ENCODE results near the gene ATP1A1. TPM values are rescaled to one million over a fixed set of nuclear protein-coding genes. Genes with fewer than 3 reads are reported as not detected.

Gene ATP1A1
- total and polyA plus RNA-seq, 2 experiments from 2014 or later: 117 to 202 TPM

DNA sequence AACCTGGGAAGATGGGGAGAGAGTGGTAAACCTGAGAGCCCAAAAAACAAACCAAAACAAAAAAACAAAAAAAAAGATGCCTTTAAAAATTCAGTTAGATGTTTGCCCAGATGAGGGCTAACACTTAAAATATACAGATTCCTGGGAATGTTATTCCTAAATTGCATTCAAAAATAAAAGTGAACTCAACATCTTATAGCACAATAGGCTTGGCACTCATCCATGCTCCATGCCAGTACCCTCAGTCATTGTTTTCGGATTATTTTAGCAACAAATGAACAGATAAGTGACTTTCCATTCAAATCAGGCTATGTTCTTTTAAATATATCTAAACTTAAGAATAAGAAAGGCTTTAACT lies 3.7 kb downstream of the ATP1A1 start:
- DNase-seq (ENCODE audit: low spot score): no peak
- TF ChIP-seq EZH2 (IDR thresholded peaks at IDR 0.05; ENCODE audit: low read depth, unreplicated experiment) (no peak), ZNF114 (CRISPR knock-in tag; IDR thresholded peaks at IDR 0.05) (no peak), STAT1 (IDR thresholded peaks at IDR 0.05; ENCODE audit: unreplicated experiment) (no peak), CREB1 (CRISPR knock-in tag; IDR thresholded peaks at IDR 0.05; ENCODE audit: low read depth) (no peak), NANOG (IDR thresholded peaks at IDR 0.05; ENCODE audit: borderline replicate concordance) (no peak), ZNF331 (CRISPR knock-in tag; IDR thresholded peaks at IDR 0.05; ENCODE audit: low read depth) (no peak), JUNB (IDR thresholded peaks at IDR 0.05; ENCODE audit: unreplicated experiment) (no peak)
- TF ChIP-seq, protein P1, sequence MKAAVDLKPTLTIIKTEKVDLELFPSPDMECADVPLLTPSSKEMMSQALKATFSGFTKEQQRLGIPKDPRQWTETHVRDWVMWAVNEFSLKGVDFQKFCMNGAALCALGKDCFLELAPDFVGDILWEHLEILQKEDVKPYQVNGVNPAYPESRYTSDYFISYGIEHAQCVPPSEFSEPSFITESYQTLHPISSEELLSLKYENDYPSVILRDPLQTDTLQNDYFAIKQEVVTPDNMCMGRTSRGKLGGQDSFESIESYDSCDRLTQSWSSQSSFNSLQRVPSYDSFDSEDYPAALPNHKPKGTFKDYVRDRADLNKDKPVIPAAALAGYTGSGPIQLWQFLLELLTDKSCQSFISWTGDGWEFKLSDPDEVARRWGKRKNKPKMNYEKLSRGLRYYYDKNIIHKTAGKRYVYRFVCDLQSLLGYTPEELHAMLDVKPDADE (IDR thresholded peaks at IDR 0.05): no peak
- TF ChIP-seq, protein P2, sequence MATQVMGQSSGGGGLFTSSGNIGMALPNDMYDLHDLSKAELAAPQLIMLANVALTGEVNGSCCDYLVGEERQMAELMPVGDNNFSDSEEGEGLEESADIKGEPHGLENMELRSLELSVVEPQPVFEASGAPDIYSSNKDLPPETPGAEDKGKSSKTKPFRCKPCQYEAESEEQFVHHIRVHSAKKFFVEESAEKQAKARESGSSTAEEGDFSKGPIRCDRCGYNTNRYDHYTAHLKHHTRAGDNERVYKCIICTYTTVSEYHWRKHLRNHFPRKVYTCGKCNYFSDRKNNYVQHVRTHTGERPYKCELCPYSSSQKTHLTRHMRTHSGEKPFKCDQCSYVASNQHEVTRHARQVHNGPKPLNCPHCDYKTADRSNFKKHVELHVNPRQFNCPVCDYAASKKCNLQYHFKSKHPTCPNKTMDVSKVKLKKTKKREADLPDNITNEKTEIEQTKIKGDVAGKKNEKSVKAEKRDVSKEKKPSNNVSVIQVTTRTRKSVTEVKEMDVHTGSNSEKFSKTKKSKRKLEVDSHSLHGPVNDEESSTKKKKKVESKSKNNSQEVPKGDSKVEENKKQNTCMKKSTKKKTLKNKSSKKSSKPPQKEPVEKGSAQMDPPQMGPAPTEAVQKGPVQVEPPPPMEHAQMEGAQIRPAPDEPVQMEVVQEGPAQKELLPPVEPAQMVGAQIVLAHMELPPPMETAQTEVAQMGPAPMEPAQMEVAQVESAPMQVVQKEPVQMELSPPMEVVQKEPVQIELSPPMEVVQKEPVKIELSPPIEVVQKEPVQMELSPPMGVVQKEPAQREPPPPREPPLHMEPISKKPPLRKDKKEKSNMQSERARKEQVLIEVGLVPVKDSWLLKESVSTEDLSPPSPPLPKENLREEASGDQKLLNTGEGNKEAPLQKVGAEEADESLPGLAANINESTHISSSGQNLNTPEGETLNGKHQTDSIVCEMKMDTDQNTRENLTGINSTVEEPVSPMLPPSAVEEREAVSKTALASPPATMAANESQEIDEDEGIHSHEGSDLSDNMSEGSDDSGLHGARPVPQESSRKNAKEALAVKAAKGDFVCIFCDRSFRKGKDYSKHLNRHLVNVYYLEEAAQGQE (IDR thresholded peaks at IDR 0.05; ENCODE audit: unreplicated experiment): no peak
- TF ChIP-seq, protein P3, sequence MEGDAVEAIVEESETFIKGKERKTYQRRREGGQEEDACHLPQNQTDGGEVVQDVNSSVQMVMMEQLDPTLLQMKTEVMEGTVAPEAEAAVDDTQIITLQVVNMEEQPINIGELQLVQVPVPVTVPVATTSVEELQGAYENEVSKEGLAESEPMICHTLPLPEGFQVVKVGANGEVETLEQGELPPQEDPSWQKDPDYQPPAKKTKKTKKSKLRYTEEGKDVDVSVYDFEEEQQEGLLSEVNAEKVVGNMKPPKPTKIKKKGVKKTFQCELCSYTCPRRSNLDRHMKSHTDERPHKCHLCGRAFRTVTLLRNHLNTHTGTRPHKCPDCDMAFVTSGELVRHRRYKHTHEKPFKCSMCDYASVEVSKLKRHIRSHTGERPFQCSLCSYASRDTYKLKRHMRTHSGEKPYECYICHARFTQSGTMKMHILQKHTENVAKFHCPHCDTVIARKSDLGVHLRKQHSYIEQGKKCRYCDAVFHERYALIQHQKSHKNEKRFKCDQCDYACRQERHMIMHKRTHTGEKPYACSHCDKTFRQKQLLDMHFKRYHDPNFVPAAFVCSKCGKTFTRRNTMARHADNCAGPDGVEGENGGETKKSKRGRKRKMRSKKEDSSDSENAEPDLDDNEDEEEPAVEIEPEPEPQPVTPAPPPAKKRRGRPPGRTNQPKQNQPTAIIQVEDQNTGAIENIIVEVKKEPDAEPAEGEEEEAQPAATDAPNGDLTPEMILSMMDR (conservative IDR thresholded peaks at IDR 0.05; ENCODE audit: low read depth in 2 of 2): no peak
- TF ChIP-seq, protein P4, sequence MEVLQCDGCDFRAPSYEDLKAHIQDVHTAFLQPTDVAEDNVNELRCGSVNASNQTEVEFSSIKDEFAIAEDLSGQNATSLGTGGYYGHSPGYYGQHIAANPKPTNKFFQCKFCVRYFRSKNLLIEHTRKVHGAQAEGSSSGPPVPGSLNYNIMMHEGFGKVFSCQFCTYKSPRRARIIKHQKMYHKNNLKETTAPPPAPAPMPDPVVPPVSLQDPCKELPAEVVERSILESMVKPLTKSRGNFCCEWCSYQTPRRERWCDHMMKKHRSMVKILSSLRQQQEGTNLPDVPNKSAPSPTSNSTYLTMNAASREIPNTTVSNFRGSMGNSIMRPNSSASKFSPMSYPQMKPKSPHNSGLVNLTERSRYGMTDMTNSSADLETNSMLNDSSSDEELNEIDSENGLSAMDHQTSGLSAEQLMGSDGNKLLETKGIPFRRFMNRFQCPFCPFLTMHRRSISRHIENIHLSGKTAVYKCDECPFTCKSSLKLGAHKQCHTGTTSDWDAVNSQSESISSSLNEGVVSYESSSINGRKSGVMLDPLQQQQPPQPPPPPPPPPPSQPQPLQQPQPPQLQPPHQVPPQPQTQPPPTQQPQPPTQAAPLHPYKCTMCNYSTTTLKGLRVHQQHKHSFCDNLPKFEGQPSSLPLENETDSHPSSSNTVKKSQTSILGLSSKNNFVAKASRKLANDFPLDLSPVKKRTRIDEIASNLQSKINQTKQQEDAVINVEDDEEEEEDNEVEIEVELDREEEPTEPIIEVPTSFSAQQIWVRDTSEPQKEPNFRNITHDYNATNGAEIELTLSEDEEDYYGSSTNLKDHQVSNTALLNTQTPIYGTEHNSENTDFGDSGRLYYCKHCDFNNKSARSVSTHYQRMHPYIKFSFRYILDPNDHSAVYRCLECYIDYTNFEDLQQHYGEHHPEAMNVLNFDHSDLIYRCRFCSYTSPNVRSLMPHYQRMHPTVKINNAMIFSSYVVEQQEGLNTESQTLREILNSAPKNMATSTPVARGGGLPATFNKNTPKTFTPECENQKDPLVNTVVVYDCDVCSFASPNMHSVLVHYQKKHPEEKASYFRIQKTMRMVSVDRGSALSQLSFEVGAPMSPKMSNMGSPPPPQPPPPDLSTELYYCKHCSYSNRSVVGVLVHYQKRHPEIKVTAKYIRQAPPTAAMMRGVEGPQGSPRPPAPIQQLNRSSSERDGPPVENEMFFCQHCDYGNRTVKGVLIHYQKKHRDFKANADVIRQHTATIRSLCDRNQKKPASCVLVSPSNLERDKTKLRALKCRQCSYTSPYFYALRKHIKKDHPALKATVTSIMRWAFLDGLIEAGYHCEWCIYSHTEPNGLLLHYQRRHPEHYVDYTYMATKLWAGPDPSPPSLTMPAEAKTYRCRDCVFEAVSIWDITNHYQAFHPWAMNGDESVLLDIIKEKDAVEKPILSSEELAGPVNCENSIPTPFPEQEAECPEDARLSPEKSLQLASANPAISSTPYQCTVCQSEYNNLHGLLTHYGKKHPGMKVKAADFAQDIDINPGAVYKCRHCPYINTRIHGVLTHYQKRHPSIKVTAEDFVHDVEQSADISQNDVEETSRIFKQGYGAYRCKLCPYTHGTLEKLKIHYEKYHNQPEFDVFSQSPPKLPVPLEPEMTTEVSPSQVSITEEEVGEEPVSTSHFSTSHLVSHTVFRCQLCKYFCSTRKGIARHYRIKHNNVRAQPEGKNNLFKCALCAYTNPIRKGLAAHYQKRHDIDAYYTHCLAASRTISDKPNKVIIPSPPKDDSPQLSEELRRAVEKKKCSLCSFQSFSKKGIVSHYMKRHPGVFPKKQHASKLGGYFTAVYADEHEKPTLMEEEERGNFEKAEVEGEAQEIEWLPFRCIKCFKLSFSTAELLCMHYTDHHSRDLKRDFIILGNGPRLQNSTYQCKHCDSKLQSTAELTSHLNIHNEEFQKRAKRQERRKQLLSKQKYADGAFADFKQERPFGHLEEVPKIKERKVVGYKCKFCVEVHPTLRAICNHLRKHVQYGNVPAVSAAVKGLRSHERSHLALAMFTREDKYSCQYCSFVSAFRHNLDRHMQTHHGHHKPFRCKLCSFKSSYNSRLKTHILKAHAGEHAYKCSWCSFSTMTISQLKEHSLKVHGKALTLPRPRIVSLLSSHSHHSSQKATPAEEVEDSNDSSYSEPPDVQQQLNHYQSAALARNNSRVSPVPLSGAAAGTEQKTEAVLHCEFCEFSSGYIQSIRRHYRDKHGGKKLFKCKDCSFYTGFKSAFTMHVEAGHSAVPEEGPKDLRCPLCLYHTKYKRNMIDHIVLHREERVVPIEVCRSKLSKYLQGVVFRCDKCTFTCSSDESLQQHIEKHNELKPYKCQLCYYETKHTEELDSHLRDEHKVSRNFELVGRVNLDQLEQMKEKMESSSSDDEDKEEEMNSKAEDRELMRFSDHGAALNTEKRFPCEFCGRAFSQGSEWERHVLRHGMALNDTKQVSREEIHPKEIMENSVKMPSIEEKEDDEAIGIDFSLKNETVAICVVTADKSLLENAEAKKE (CRISPR knock-in tag; IDR thresholded peaks at IDR 0.05): no peak
- Histone ChIP-seq H2AFZ (no peak overlapping the region), H3K4me3 (peak overlapping the region; percentile 16), H3K4me2 (peak overlapping the region; percentile 98), H3K4me1 (ENCODE audit: insufficient read depth) (peaks cover 66% of the 10 kb centered on the region), H4K20me1 (replicated peaks; ENCODE audit: insufficient read depth) (peaks cover 57% of the 10 kb centered on the region), H3F3A (replicated peaks; ENCODE audit: low read depth) (no peaks in the 10 kb centered on the region), H3K79me2 (replicated peaks; ENCODE audit: insufficient read depth) (peaks cover 79% of the 10 kb centered on the region), H3K27me3 (ENCODE audit: insufficient read depth) (peaks cover 3% of the 10 kb centered on the region; the same call in 1 of the 2 replicates), H3K9me2 (ENCODE audit: insufficient read depth) (no peaks in the 10 kb centered on the region), H3K36me3 (ENCODE audit: insufficient read depth) (no peaks in the 10 kb centered on the region), H3K27ac (ENCODE audit: low read depth) (0 out of 2 replicates have a peak overlapping the region, but pooled peaks have one; percentile 10)
- Mint-ChIP-seq H3K27ac (peak overlapping the region; percentile 92; the same call in 1 of the 2 replicates), H3K4me3 (peak overlapping the region; percentile 96), H3K4me1 (peaks cover 76% of the 10 kb centered on the region), H3K36me3 (ENCODE audit: low read depth) (no peaks in the 10 kb centered on the region; the same call in 2 of the 3 replicates), H3K9me3 (no peaks in the 10 kb centered on the region), H3K27me3 (ENCODE audit: insufficient read depth, low read depth, poor library complexity) (peaks cover 6% of the 10 kb centered on the region)
- no peak for ATAC-seq
